Ovary (tissue), 3 donors: Measurements from ENCODE around the gene CISD3.

ENCODE experiments used
- POLR2A ChIP-seq: fragments of 450-650 bp; IDR thresholded peaks from one replicate; pipeline ENCODE4 v1.6.1; 2017; ENCODE audit warnings: antibody characterized with exemption, mild to moderate bottlenecking, moderate library complexity
- TF ChIP-seq, protein P1 (sequence below), 3 donors: fragments of 450-650 bp in 2 of 3; fragments of 200-600 bp in 1 of 3; IDR thresholded peaks; one replicate each; pipeline versions ENCODE4 v1.5.1 to v1.8.0; 2016 to 2022; ENCODE audit warnings: antibody characterized with exemption in 3 of 3, mild to moderate bottlenecking in 1 of 3
- donor health status: DM: no; HTN: no; CAD: no.

GRCh38 chr17:38724337-38724988, 5.7 kb upstream of the CISD3 start:
- TF ChIP-seq, protein P1, sequence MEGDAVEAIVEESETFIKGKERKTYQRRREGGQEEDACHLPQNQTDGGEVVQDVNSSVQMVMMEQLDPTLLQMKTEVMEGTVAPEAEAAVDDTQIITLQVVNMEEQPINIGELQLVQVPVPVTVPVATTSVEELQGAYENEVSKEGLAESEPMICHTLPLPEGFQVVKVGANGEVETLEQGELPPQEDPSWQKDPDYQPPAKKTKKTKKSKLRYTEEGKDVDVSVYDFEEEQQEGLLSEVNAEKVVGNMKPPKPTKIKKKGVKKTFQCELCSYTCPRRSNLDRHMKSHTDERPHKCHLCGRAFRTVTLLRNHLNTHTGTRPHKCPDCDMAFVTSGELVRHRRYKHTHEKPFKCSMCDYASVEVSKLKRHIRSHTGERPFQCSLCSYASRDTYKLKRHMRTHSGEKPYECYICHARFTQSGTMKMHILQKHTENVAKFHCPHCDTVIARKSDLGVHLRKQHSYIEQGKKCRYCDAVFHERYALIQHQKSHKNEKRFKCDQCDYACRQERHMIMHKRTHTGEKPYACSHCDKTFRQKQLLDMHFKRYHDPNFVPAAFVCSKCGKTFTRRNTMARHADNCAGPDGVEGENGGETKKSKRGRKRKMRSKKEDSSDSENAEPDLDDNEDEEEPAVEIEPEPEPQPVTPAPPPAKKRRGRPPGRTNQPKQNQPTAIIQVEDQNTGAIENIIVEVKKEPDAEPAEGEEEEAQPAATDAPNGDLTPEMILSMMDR (IDR thresholded peaks at IDR 0.05) = no peak
- TF ChIP-seq POLR2A = no peak
